Measurements from ENCODE around the gene DUSP8.

DNA sequence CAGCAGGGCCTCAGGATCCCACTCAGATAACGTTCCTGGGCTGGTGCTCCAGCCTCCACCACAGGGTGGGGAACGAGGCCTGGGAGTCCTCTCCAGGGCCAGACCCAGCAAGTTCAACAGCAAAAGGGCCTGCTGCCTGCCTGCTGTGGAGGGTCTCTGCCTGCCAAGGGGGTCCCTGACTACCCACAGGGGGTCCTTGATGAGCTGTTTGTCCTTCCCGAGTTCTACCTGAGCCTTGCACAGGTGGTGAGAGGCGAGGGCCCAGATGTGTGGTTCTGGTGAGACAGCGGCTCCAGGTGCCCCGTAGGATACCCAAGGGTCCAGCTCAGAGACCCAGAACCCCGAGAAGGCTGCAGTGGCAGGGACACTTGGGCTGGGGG, 4.4 kb downstream of the DUSP8 start:
- TF ChIP-seq, protein P1, sequence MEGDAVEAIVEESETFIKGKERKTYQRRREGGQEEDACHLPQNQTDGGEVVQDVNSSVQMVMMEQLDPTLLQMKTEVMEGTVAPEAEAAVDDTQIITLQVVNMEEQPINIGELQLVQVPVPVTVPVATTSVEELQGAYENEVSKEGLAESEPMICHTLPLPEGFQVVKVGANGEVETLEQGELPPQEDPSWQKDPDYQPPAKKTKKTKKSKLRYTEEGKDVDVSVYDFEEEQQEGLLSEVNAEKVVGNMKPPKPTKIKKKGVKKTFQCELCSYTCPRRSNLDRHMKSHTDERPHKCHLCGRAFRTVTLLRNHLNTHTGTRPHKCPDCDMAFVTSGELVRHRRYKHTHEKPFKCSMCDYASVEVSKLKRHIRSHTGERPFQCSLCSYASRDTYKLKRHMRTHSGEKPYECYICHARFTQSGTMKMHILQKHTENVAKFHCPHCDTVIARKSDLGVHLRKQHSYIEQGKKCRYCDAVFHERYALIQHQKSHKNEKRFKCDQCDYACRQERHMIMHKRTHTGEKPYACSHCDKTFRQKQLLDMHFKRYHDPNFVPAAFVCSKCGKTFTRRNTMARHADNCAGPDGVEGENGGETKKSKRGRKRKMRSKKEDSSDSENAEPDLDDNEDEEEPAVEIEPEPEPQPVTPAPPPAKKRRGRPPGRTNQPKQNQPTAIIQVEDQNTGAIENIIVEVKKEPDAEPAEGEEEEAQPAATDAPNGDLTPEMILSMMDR (conservative IDR thresholded peaks at IDR 0.05; ENCODE audit: low read length) = no peak
- TF ChIP-seq EZH2phosphoT487 (IDR thresholded peaks at IDR 0.05; ENCODE audit: borderline replicate concordance, low read depth, low read length) = no peak
